GM23338 (cell line): ENCODE data around the gene NUP42. TPM values are rescaled to one million over a fixed set of nuclear protein-coding genes. Genes with fewer than 3 reads are reported as not detected.

Source experiments
- ATAC-seq: fragments of 200-7000 bp; cut with Tn5 transposase; 3 replicates; pipeline ENCODE4 v1.9.1; 2020
- DNase-seq: peaks from one replicate; pipeline ENCODE4 v3.0.0-alpha.2; 2015; ENCODE audit warnings: low spot score
- H2AFZ ChIP-seq: fragments of 200-600 bp; sonication (generic); 2 replicates; pipeline ENCODE4 v1.8.0; 2016; ENCODE audit warnings: antibody characterized with exemption, mild to moderate bottlenecking, moderate library complexity
- H3F3A ChIP-seq: fragments of 200-600 bp; sonication (generic); replicated peaks from 2 replicates; pipeline ENCODE4 v1.8.0; 2017; ENCODE audit warnings: antibody characterized with exemption, mixed run types, low read depth
- H3K27ac ChIP-seq: fragments of 200-600 bp; sonication (generic); 2 replicates; pipeline ENCODE4 v1.6.1; 2016; ENCODE audit warnings: low read depth
- H3K27me3 ChIP-seq: fragments of 200-600 bp; sonication (generic); 2 replicates; pipeline ENCODE4 v1.8.0; 2016; ENCODE audit warnings: mild to moderate bottlenecking, mixed run types, moderate library complexity; ENCODE audit not compliant: insufficient read depth
- H3K36me3 ChIP-seq: fragments of 200-600 bp; sonication (generic); 2 replicates; pipeline ENCODE4 v1.8.0; 2016; ENCODE audit warnings: mild to moderate bottlenecking; ENCODE audit not compliant: insufficient read depth
- H3K4me1 ChIP-seq: fragments of 200-600 bp; sonication (generic); 2 replicates; pipeline ENCODE4 v1.8.0; 2016; ENCODE audit warnings: mild to moderate bottlenecking, moderate library complexity; ENCODE audit not compliant: insufficient read depth
- H3K4me2 ChIP-seq: fragments of 200-600 bp; sonication (generic); 2 replicates; pipeline ENCODE4 v1.7.1; 2017; ENCODE audit warnings: mixed run types
- H3K4me3 ChIP-seq: fragments of 200-600 bp; sonication (generic); 2 replicates; pipeline ENCODE4 v1.6.1; 2016; ENCODE audit warnings: mixed run types
- H3K79me2 ChIP-seq: fragments of 200-600 bp; sonication (generic); replicated peaks from 2 replicates; pipeline ENCODE4 v1.8.0; 2017; ENCODE audit warnings: mild to moderate bottlenecking; ENCODE audit not compliant: insufficient read depth
- H3K9me2 ChIP-seq: fragments of 200-600 bp; sonication (generic); 2 replicates; pipeline ENCODE4 v1.8.0; 2017; ENCODE audit not compliant: insufficient read depth
- H4K20me1 ChIP-seq: fragments of 200-600 bp; sonication (generic); replicated peaks from 2 replicates; pipeline ENCODE4 v1.8.0; 2017; ENCODE audit warnings: mild to moderate bottlenecking; ENCODE audit not compliant: insufficient read depth
- H3K27ac Mint-ChIP-seq: 2 replicates; pipeline ENCODE4 v1.8.0; 2020; ENCODE audit warnings: inconsistent platforms, mild to moderate bottlenecking, moderate library complexity, mixed read lengths
- H3K27me3 Mint-ChIP-seq: 3 replicates; pipeline ENCODE4 v1.8.0; 2022; ENCODE audit warnings: low read depth, mild to moderate bottlenecking, moderate library complexity, mixed read lengths, inconsistent platforms; ENCODE audit not compliant: insufficient read depth, poor library complexity
- H3K36me3 Mint-ChIP-seq: 3 replicates; pipeline ENCODE4 v1.8.0; 2021; ENCODE audit warnings: low read depth, mild to moderate bottlenecking, inconsistent platforms, moderate library complexity, mixed read lengths
- H3K4me1 Mint-ChIP-seq: 3 replicates; pipeline ENCODE4 v1.8.0; 2020; ENCODE audit warnings: mild to moderate bottlenecking, inconsistent platforms, mixed read lengths
- H3K4me3 Mint-ChIP-seq: 3 replicates; pipeline ENCODE4 v1.8.0; 2021; ENCODE audit warnings: moderate library complexity, mild to moderate bottlenecking, inconsistent platforms, mixed read lengths
- H3K9me3 Mint-ChIP-seq: 3 replicates; pipeline ENCODE4 v1.8.0; 2020; ENCODE audit warnings: moderate library complexity, mild to moderate bottlenecking, inconsistent platforms, mixed read lengths
- CREB1 ChIP-seq: fragments of 250-450 bp; sonication (Bioruptor Pico); IDR thresholded peaks from 2 replicates; pipeline ENCODE4 v1.5.0; 2020; ENCODE audit warnings: low read depth, mild to moderate bottlenecking, moderate library complexity
- CTCF ChIP-seq, 2 experiments: fragments of 200-600 bp in 1 of 2; sonication (generic) in 1 of 2; conservative IDR thresholded peaks; 2 replicates each; pipeline versions ENCODE4 v1.5.1 to v1.6.1; 2016 to 2017; ENCODE audit warnings: antibody characterized with exemption in 2 of 2, low read depth in 2 of 2, mild to moderate bottlenecking in 2 of 2, moderate library complexity in 1 of 2
- ETS1 ChIP-seq: IDR thresholded peaks from 2 replicates; pipeline ENCODE4 v1.6.1; 2016; ENCODE audit warnings: antibody characterized with exemption
- EZH2 ChIP-seq: fragments of 200-600 bp; sonication (generic); IDR thresholded peaks from one replicate; pipeline ENCODE4 v1.8.0; 2017; ENCODE audit warnings: antibody characterized with exemption, mild to moderate bottlenecking, low read depth; ENCODE audit not compliant: unreplicated experiment
- EZH2phosphoT487 ChIP-seq: fragments of 200-600 bp; sonication (generic); IDR thresholded peaks from one replicate; pipeline ENCODE4 v1.8.1; 2018; ENCODE audit warnings: antibody characterized with exemption; ENCODE audit not compliant: unreplicated experiment
- JUNB ChIP-seq: IDR thresholded peaks from one replicate; pipeline ENCODE4 v1.6.1; 2016; ENCODE audit warnings: antibody characterized with exemption; ENCODE audit not compliant: unreplicated experiment
- NANOG ChIP-seq: IDR thresholded peaks from 2 replicates; pipeline ENCODE4 v1.6.1; 2016; ENCODE audit warnings: antibody characterized with exemption, borderline replicate concordance
- POLR2AphosphoS5 ChIP-seq: IDR thresholded peaks from 2 replicates; pipeline ENCODE4 v1.6.1; 2016; ENCODE audit warnings: antibody characterized with exemption, low read depth
- REST ChIP-seq: IDR thresholded peaks from one replicate; pipeline ENCODE4 v1.6.1; 2018; ENCODE audit warnings: antibody characterized with exemption; ENCODE audit not compliant: unreplicated experiment
- STAT1 ChIP-seq: IDR thresholded peaks from one replicate; pipeline ENCODE4 v1.6.1; 2016; ENCODE audit warnings: antibody characterized with exemption; ENCODE audit not compliant: unreplicated experiment
- ZNF114 ChIP-seq: fragments of 250-450 bp; sonication (Bioruptor Pico); IDR thresholded peaks from 2 replicates; pipeline ENCODE4 v1.5.0; 2020; ENCODE audit warnings: mild to moderate bottlenecking, moderate library complexity
- ZNF331 ChIP-seq: fragments of 250-450 bp; sonication (Bioruptor Pico); IDR thresholded peaks from 2 replicates; pipeline ENCODE4 v1.5.0; 2020; ENCODE audit warnings: low read depth, mild to moderate bottlenecking, moderate library complexity
- ZNF462 ChIP-seq: fragments of 250-450 bp; sonication (Bioruptor Pico); IDR thresholded peaks from 2 replicates; pipeline ENCODE4 v1.5.0; 2020; ENCODE audit warnings: mild to moderate bottlenecking, moderate library complexity
- polyA plus RNA-seq: library from polyadenylated mRNA; unstranded; fragments of >200 nt; fragmentation: Nextera tagmentation; extraction: Ambion mirVana; gene quantifications from 2 replicates; pipeline ENCODE4 v1.2.1, GENCODE V29; 2016
- total RNA-seq: library from RNA; depleted of rRNA; stranded (reverse); fragments of >200 nt; shearing (Covaris generic); gene quantifications from 2 replicates; pipeline ENCODE4 v1.2.3, GENCODE V29; 2014

NUP42 gene
- total and polyA plus RNA-seq, 2 experiments from 2014 or later = 39.1 to 42.7 TPM

- Histone ChIP-seq H3K9me2 (peaks cover 6% of the 10 kb centered on the region; the same call in 1 of the 2 replicates), H3K4me2 (no peak overlapping the region), H3K36me3 (no peaks in the 10 kb centered on the region), H3K4me3 (no peak overlapping the region), H3F3A (peaks cover 7% of the 10 kb centered on the region; the same call in 1 of the 2 replicates), H3K27me3 (peaks cover 30% of the 10 kb centered on the region), H4K20me1 (no peaks in the 10 kb centered on the region), H2AFZ (no peak overlapping the region), H3K4me1 (peaks cover 17% of the 10 kb centered on the region), H3K79me2 (no peaks in the 10 kb centered on the region), H3K27ac (no peak overlapping the region)
- no peak for ATAC-seq
- TF ChIP-seq ZNF114 (CRISPR knock-in tag) = no peak
- TF ChIP-seq ZNF331 (CRISPR knock-in tag) = no peak
- TF ChIP-seq CTCF (conservative IDR thresholded peaks at IDR 0.05; ENCODE audit: low read depth in 2 of 2) = no peak
- TF ChIP-seq EZH2 = no peak
- no peak for TF ChIP-seq STAT1
- no peak for TF ChIP-seq POLR2AphosphoS5
- TF ChIP-seq NANOG = no peak
- TF ChIP-seq ETS1 = no peak
- no peak for TF ChIP-seq EZH2phosphoT487
- TF ChIP-seq JUNB = no peak
- TF ChIP-seq REST = no peak
- TF ChIP-seq CREB1 = no peak
- TF ChIP-seq ZNF462 (CRISPR knock-in tag) = no peak
- Mint-ChIP-seq H3K27me3 (peaks cover 6% of the 10 kb centered on the region), H3K4me3 (no peak overlapping the region), H3K27ac (no peak overlapping the region), H3K36me3 (no peaks in the 10 kb centered on the region), H3K4me1 (peaks cover 10% of the 10 kb centered on the region), H3K9me3 (peaks cover 5% of the 10 kb centered on the region; the same call in 1 of the 3 replicates)
- DNase-seq = no peak
Observed at GRCh38 chr7:23249486-23249885, 67.6 kb downstream of the NUP42 start.
